WI38 (cell line): ENCODE measurements around the gene C3orf70.
"Not testable (repeated sequence)": the region's sequence is repeated elsewhere in the genome, so short reads cannot be mapped to it uniquely, and the experiment has no call there.

Experiments
- H3K4me3 ChIP-seq: 2 replicates; pipeline ENCODE4 v1.5.1; 2011; ENCODE audit warnings: low read depth, mild to moderate bottlenecking, control low read depth, low read length
- CTCF ChIP-seq: IDR thresholded peaks from 2 replicates; pipeline ENCODE4 v1.5.1; 2012; ENCODE audit warnings: low read depth, mild to moderate bottlenecking, control low read depth, low read length

The C3orf70 gene

GRCh38 chr3:185129083-185129482 lies 23.8 kb downstream of the C3orf70 start:
- no peak for TF ChIP-seq CTCF
- no peak overlapping the region for H3K4me3 ChIP-seq

- no peak overlapping the region for H3K4me3 ChIP-seq
- TF ChIP-seq CTCF: no peak
These were observed 26.7 kb downstream of the C3orf70 start for GRCh38 chr3:185126201-185126600.

GRCh38 chr3:185120126-185120525 lies 32.7 kb downstream of the C3orf70 start:
- no peak for TF ChIP-seq CTCF
- H3K4me3 ChIP-seq: no peak overlapping the region

- H3K4me3 ChIP-seq: no peak overlapping the region
- TF ChIP-seq CTCF: no peak
These were observed 37.5 kb downstream of the C3orf70 start for GRCh38 chr3:185115371-185115770.

- no peak for TF ChIP-seq CTCF
- H3K4me3 ChIP-seq: no peak overlapping the region
These were observed 38.1 kb downstream of the C3orf70 start for GRCh38 chr3:185114756-185115155.

- H3K4me3 ChIP-seq: no peak overlapping the region
- TF ChIP-seq CTCF: no peak
These were observed 40.7 kb downstream of the C3orf70 start for GRCh38 chr3:185112186-185112585.

- H3K4me3 ChIP-seq: not testable (repeated sequence)
These were observed 43.8 kb downstream of the C3orf70 start for GRCh38 chr3:185109012-185109411.

- not testable (repeated sequence) for H3K4me3 ChIP-seq
These were observed 46.5 kb downstream of the C3orf70 start for GRCh38 chr3:185106256-185106890.
